ENCODE results near the gene RFX4. TPM values are rescaled to one million over a fixed set of nuclear protein-coding genes. Genes with fewer than 3 reads are reported as not detected.
"Not testable (repeated sequence)": the region's sequence is repeated elsewhere in the genome, so short reads cannot be mapped to it uniquely, and the experiment has no call there.

RFX4 gene
- polyA plus RNA-seq, 2 donors, result not detected

- WGBS, 2 donors, result 63% methylated on average over 3 of the region's 3 CpGs
- Histone ChIP-seq H3K27ac (ENCODE audit: low read depth in 2 of 2, low read length in 1 of 2) (no peak overlapping the region), H3K9me3 (ENCODE audit: control insufficient read depth in 2 of 2, insufficient read depth in 1 of 2, low read depth in 1 of 2, low read length in 1 of 2) (no peaks in the 10 kb centered on the region)
These were observed 98.4 kb downstream of the RFX4 start for GRCh38 chr12:106681210-106681609.

GRCh38 chr12:106682594-106683234 is 99.9 kb downstream of the RFX4 start:
- no peaks in the 10 kb centered on the region for H3K36me3 ChIP-seq (ENCODE audit: control insufficient read depth in 2 of 2, insufficient read depth in 2 of 2, low read length in 1 of 2)
- H3K27ac ChIP-seq (ENCODE audit: low read depth in 2 of 2, low read length in 1 of 2), result no peak overlapping the region
- no peaks in the 10 kb centered on the region for H3K4me1 ChIP-seq (ENCODE audit: control insufficient read depth in 2 of 2, insufficient read depth in 2 of 2, low read length in 1 of 2)
- 60 to 65% methylated on average over 4 of the region's 4 CpGs for whole genome bisulfite sequencing, 2 donors
- H3K4me3 ChIP-seq (ENCODE audit: low read depth in 1 of 2, low read length in 2 of 2), result no peak overlapping the region
- H3K9me3 ChIP-seq (ENCODE audit: control insufficient read depth in 2 of 2, insufficient read depth in 1 of 2, low read depth in 1 of 2, low read length in 1 of 2), result no peaks in the 10 kb centered on the region
- no peaks in the 10 kb centered on the region for H3K27me3 ChIP-seq (ENCODE audit: control insufficient read depth in 1 of 2, insufficient read depth in 2 of 2, low read length in 2 of 2)

More at GRCh38 chr12:106681210-106681609, 98.4 kb downstream of the RFX4 start:
- Histone ChIP-seq H3K4me1 (ENCODE audit: control insufficient read depth in 2 of 2, insufficient read depth in 2 of 2, low read length in 1 of 2) (no peaks in the 10 kb centered on the region), H3K36me3 (ENCODE audit: control insufficient read depth in 2 of 2, insufficient read depth in 2 of 2, low read length in 1 of 2) (no peaks in the 10 kb centered on the region), H3K4me3 (ENCODE audit: low read depth in 1 of 2, low read length in 2 of 2) (no peak overlapping the region), H3K27me3 (ENCODE audit: control insufficient read depth in 1 of 2, insufficient read depth in 2 of 2, low read length in 2 of 2) (no peaks in the 10 kb centered on the region)

GRCh38 chr12:106684497-106684896 is 101.7 kb downstream of the RFX4 start:
- Histone ChIP-seq H3K4me3 (ENCODE audit: low read depth in 1 of 2, low read length in 2 of 2) (no peak overlapping the region), H3K27me3 (ENCODE audit: control insufficient read depth in 1 of 2, insufficient read depth in 2 of 2, low read length in 2 of 2) (no peaks in the 10 kb centered on the region), H3K9me3 (ENCODE audit: control insufficient read depth in 2 of 2, insufficient read depth in 1 of 2, low read depth in 1 of 2, low read length in 1 of 2) (no peaks in the 10 kb centered on the region), H3K27ac (ENCODE audit: low read depth in 2 of 2, low read length in 1 of 2) (no peak overlapping the region), H3K4me1 (ENCODE audit: control insufficient read depth in 2 of 2, insufficient read depth in 2 of 2, low read length in 1 of 2) (no peaks in the 10 kb centered on the region), H3K36me3 (ENCODE audit: control insufficient read depth in 2 of 2, insufficient read depth in 2 of 2, low read length in 1 of 2) (no peaks in the 10 kb centered on the region)
- 80 to 82% methylated on average over 7 of the region's 7 CpGs for WGBS, 2 donors

GRCh38 chr12:106685381-106685780 is 102.6 kb downstream of the RFX4 start:
- no peak overlapping the region for H3K4me3 ChIP-seq (ENCODE audit: low read depth in 1 of 2, low read length in 2 of 2)
- no peaks in the 10 kb centered on the region for H3K9me3 ChIP-seq (ENCODE audit: control insufficient read depth in 2 of 2, insufficient read depth in 1 of 2, low read depth in 1 of 2, low read length in 1 of 2)
- no peaks in the 10 kb centered on the region for H3K4me1 ChIP-seq (ENCODE audit: control insufficient read depth in 2 of 2, insufficient read depth in 2 of 2, low read length in 1 of 2)
- H3K27ac ChIP-seq (ENCODE audit: low read depth in 2 of 2, low read length in 1 of 2), result no peak overlapping the region
- no peaks in the 10 kb centered on the region for H3K27me3 ChIP-seq (ENCODE audit: control insufficient read depth in 1 of 2, insufficient read depth in 2 of 2, low read length in 2 of 2)
- no peaks in the 10 kb centered on the region for H3K36me3 ChIP-seq (ENCODE audit: control insufficient read depth in 2 of 2, insufficient read depth in 2 of 2, low read length in 1 of 2)

GRCh38 chr12:106687672-106688071 is 104.9 kb downstream of the RFX4 start:
- Histone ChIP-seq H3K27me3 (ENCODE audit: control insufficient read depth in 1 of 2, insufficient read depth in 2 of 2, low read length in 2 of 2) (no peaks in the 10 kb centered on the region), H3K4me1 (ENCODE audit: control insufficient read depth in 2 of 2, insufficient read depth in 2 of 2, low read length in 1 of 2) (no peaks in the 10 kb centered on the region), H3K4me3 (ENCODE audit: low read depth in 1 of 2, low read length in 2 of 2) (no peak overlapping the region), H3K27ac (ENCODE audit: low read depth in 2 of 2, low read length in 1 of 2) (no peak overlapping the region), H3K9me3 (ENCODE audit: control insufficient read depth in 2 of 2, insufficient read depth in 1 of 2, low read depth in 1 of 2, low read length in 1 of 2) (no peaks in the 10 kb centered on the region), H3K36me3 (ENCODE audit: control insufficient read depth in 2 of 2, insufficient read depth in 2 of 2, low read length in 1 of 2) (no peaks in the 10 kb centered on the region)

GRCh38 chr12:106690569-106691305 is 107.9 kb downstream of the RFX4 start:
- H3K27ac ChIP-seq (ENCODE audit: low read depth in 2 of 2, low read length in 1 of 2), result no peak overlapping the region
- H3K4me3 ChIP-seq (ENCODE audit: low read depth in 1 of 2, low read length in 2 of 2), result no peak overlapping the region
- H3K27me3 ChIP-seq (ENCODE audit: control insufficient read depth in 1 of 2, insufficient read depth in 2 of 2, low read length in 2 of 2), result no peaks in the 10 kb centered on the region
- WGBS, 2 donors, result 79 to 90% methylated on average over 3 of the region's 3 CpGs
- H3K9me3 ChIP-seq (ENCODE audit: control insufficient read depth in 2 of 2, insufficient read depth in 1 of 2, low read depth in 1 of 2, low read length in 1 of 2), result no peaks in the 10 kb centered on the region
- no peaks in the 10 kb centered on the region for H3K4me1 ChIP-seq (ENCODE audit: control insufficient read depth in 2 of 2, insufficient read depth in 2 of 2, low read length in 1 of 2)
- no peaks in the 10 kb centered on the region for H3K36me3 ChIP-seq (ENCODE audit: control insufficient read depth in 2 of 2, insufficient read depth in 2 of 2, low read length in 1 of 2)

- H3K4me1 ChIP-seq (ENCODE audit: control insufficient read depth in 2 of 2, insufficient read depth in 2 of 2, low read length in 1 of 2); H3K27ac ChIP-seq (ENCODE audit: low read depth in 2 of 2, low read length in 1 of 2); H3K9me3 ChIP-seq (ENCODE audit: control insufficient read depth in 2 of 2, insufficient read depth in 1 of 2, low read depth in 1 of 2, low read length in 1 of 2); H3K27me3 ChIP-seq (ENCODE audit: control insufficient read depth in 1 of 2, insufficient read depth in 2 of 2, low read length in 2 of 2); H3K36me3 ChIP-seq (ENCODE audit: control insufficient read depth in 2 of 2, insufficient read depth in 2 of 2, low read length in 1 of 2); H3K4me3 ChIP-seq (ENCODE audit: low read depth in 1 of 2, low read length in 2 of 2): not testable (repeated sequence)
- WGBS, 2 donors, result 90 to 91% methylated on average over 5 to 6 of the region's 6 CpGs
These were observed 109.2 kb downstream of the RFX4 start for GRCh38 chr12:106692033-106692432.

- H3K27me3 ChIP-seq (ENCODE audit: control insufficient read depth in 1 of 2, insufficient read depth in 2 of 2, low read length in 2 of 2), result no peaks in the 10 kb centered on the region
- no peaks in the 10 kb centered on the region for H3K9me3 ChIP-seq (ENCODE audit: control insufficient read depth in 2 of 2, insufficient read depth in 1 of 2, low read depth in 1 of 2, low read length in 1 of 2)
- no peaks in the 10 kb centered on the region for H3K4me1 ChIP-seq (ENCODE audit: control insufficient read depth in 2 of 2, insufficient read depth in 2 of 2, low read length in 1 of 2)
- no peak overlapping the region for H3K27ac ChIP-seq (ENCODE audit: low read depth in 2 of 2, low read length in 1 of 2)
- 76 to 84% methylated on average over 6 of the region's 6 CpGs for WGBS, 2 donors
- H3K36me3 ChIP-seq (ENCODE audit: control insufficient read depth in 2 of 2, insufficient read depth in 2 of 2, low read length in 1 of 2), result no peaks in the 10 kb centered on the region
- no peak overlapping the region for H3K4me3 ChIP-seq (ENCODE audit: low read depth in 1 of 2, low read length in 2 of 2)
These were observed 110.4 kb downstream of the RFX4 start for GRCh38 chr12:106692896-106693820.

GRCh38 chr12:106696071-106696470 is 113.3 kb downstream of the RFX4 start:
- H3K4me3 ChIP-seq (ENCODE audit: low read depth in 1 of 2, low read length in 2 of 2), result no peak overlapping the region
- H3K27ac ChIP-seq (ENCODE audit: low read depth in 2 of 2, low read length in 1 of 2), result no peak overlapping the region
- no peaks in the 10 kb centered on the region for H3K36me3 ChIP-seq (ENCODE audit: control insufficient read depth in 2 of 2, insufficient read depth in 2 of 2, low read length in 1 of 2)
- H3K4me1 ChIP-seq (ENCODE audit: control insufficient read depth in 2 of 2, insufficient read depth in 2 of 2, low read length in 1 of 2), result no peaks in the 10 kb centered on the region
- no peaks in the 10 kb centered on the region for H3K9me3 ChIP-seq (ENCODE audit: control insufficient read depth in 2 of 2, insufficient read depth in 1 of 2, low read depth in 1 of 2, low read length in 1 of 2)
- 87 to 88% methylated on average over 6 of the region's 6 CpGs for WGBS, 2 donors
- H3K27me3 ChIP-seq (ENCODE audit: control insufficient read depth in 1 of 2, insufficient read depth in 2 of 2, low read length in 2 of 2), result no peaks in the 10 kb centered on the region

Data from esophagus (tissue), 2 donors.